Measurements from ENCODE around the gene PTPRH. TPM values are rescaled to one million over a fixed set of nuclear protein-coding genes. Genes with fewer than 3 reads are reported as not detected.

PTPRH gene
- total RNA-seq, 1 experiment from 2014 or later = 15.9 TPM

DNA sequence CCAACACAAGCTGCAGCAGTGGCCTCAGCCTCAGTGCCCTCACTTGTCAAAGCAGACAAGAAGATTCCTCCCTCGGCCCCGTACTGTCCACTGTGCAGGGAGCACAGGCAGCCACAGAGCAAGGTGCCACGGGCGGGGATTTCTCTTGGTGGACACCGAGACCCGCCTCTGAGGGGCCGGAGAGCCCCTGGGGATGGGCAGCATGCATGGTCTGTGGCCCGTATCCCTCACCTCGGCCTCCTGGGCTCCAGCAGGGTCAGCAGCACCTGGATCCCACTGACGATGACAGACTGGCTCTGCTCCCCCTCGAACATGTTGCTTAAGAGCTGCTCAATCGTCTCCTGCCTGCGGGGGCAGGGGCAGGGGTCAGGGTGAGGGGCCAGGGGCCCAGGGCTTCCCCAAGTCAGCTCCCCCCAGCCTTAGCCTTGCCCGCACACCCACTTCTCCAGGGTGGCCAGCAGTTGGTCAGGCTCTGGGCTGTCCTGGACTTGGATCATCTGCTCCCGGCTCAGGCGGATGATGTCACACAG, 32.7 kb upstream of the PTPRH start:
- ChIA-PET CTCF (no interaction called here), RAD21 (ENCODE audit: low non-redundant PET in 1 of 2, low total read pairs in 2 of 2, uncharacterized antibody in 2 of 2, unreplicated experiment in 2 of 2) (no interaction called here), POLR2A (interaction anchor here (0.8 kb wide), 1 partner anchor 17 kb away, joined by 4 read pairs; the partner anchor contains the start of gene PPP6R1)
- Histone ChIP-seq H2AFZ (ENCODE audit: low read depth, low read length, poor library complexity, severe bottlenecking) (no peak overlapping the region), H3K4me2 (ENCODE audit: low read length) (no peak overlapping the region), H3K4me3 (replicated peaks in 1 of 2; ENCODE audit: low read depth in 1 of 2, low read length in 2 of 2) (no peak overlapping the region), H3K36me3 (ENCODE audit: control insufficient read depth in 1 of 2, insufficient read depth in 2 of 2, low read length in 2 of 2) (peaks cover 43 to 45% of the 10 kb centered on the region in 2 experiments), H3K4me1 (ENCODE audit: control insufficient read depth in 1 of 2, insufficient read depth in 2 of 2, low read length in 2 of 2) (no peaks in the 10 kb centered on the region), H3K27me3 (ENCODE audit: insufficient read depth, low read length) (no peaks in the 10 kb centered on the region), H4K20me1 (ENCODE audit: insufficient read depth) (no peaks in the 10 kb centered on the region), H3K9me3 (ENCODE audit: control insufficient read depth in 1 of 2, insufficient read depth in 1 of 2, low read depth in 1 of 2, low read length in 2 of 2) (no peaks in the 10 kb centered on the region), H3K79me2 (ENCODE audit: insufficient read depth, low read length) (peaks cover 15% of the 10 kb centered on the region), H3K27ac (ENCODE audit: low read depth, low read length) (no peak overlapping the region), H3K9me2 (ENCODE audit: insufficient read depth) (no peaks in the 10 kb centered on the region), H3K9ac (ENCODE audit: low read length) (no peak overlapping the region)
- intact Hi-C loops (cut with micrococcal nuclease) = no loop called here
- TF ChIP-seq EZH2 (IDR thresholded peaks at IDR 0.05) (no peak), POLR2AphosphoS5 (IDR thresholded peaks at IDR 0.05; ENCODE audit: low read depth, low read length) (no peak), SP1 (IDR thresholded peaks at IDR 0.05; ENCODE audit: low read depth) (no peak), JUND (IDR thresholded peaks at IDR 0.05) (no peak), ZNF274 (IDR thresholded peaks at IDR 0.05; ENCODE audit: low read depth, low read length) (no peak), RAD21 (IDR thresholded peaks at IDR 0.05; ENCODE audit: low read depth) (no peak), SRF (IDR thresholded peaks at IDR 0.05; ENCODE audit: low read depth) (no peak), ELF1 (IDR thresholded peaks at IDR 0.05; ENCODE audit: borderline replicate concordance, low read depth) (no peak)
- TF ChIP-seq, protein P1, sequence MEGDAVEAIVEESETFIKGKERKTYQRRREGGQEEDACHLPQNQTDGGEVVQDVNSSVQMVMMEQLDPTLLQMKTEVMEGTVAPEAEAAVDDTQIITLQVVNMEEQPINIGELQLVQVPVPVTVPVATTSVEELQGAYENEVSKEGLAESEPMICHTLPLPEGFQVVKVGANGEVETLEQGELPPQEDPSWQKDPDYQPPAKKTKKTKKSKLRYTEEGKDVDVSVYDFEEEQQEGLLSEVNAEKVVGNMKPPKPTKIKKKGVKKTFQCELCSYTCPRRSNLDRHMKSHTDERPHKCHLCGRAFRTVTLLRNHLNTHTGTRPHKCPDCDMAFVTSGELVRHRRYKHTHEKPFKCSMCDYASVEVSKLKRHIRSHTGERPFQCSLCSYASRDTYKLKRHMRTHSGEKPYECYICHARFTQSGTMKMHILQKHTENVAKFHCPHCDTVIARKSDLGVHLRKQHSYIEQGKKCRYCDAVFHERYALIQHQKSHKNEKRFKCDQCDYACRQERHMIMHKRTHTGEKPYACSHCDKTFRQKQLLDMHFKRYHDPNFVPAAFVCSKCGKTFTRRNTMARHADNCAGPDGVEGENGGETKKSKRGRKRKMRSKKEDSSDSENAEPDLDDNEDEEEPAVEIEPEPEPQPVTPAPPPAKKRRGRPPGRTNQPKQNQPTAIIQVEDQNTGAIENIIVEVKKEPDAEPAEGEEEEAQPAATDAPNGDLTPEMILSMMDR (IDR thresholded peaks at IDR 0.05 in 2 of 3, conservative IDR thresholded peaks at IDR 0.05 in 1 of 3; ENCODE audit: borderline replicate concordance in 1 of 3, insufficient read depth in 1 of 3, low read depth in 2 of 3, low read length in 2 of 3) = no peak
- TF ChIP-seq, protein P2, sequence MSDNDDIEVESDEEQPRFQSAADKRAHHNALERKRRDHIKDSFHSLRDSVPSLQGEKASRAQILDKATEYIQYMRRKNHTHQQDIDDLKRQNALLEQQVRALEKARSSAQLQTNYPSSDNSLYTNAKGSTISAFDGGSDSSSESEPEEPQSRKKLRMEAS (IDR thresholded peaks at IDR 0.05) = no peak
- TF ChIP-seq, protein P3, sequence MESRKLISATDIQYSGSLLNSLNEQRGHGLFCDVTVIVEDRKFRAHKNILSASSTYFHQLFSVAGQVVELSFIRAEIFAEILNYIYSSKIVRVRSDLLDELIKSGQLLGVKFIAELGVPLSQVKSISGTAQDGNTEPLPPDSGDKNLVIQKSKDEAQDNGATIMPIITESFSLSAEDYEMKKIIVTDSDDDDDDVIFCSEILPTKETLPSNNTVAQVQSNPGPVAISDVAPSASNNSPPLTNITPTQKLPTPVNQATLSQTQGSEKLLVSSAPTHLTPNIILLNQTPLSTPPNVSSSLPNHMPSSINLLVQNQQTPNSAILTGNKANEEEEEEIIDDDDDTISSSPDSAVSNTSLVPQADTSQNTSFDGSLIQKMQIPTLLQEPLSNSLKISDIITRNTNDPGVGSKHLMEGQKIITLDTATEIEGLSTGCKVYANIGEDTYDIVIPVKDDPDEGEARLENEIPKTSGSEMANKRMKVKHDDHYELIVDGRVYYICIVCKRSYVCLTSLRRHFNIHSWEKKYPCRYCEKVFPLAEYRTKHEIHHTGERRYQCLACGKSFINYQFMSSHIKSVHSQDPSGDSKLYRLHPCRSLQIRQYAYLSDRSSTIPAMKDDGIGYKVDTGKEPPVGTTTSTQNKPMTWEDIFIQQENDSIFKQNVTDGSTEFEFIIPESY (IDR thresholded peaks at IDR 0.05; ENCODE audit: extremely low read depth, insufficient replicate concordance, low read length) = no peak
- DNase-seq (ENCODE audit: low read depth, low spot score) (no peak), ATAC-seq (no peak)
- no TSS peak for BruUV-seq (replicated peaks)
